B cell (primary cell): Measurements from ENCODE around the gene KLK15. TPM values are rescaled to one million over a fixed set of nuclear protein-coding genes. Genes with fewer than 3 reads are reported as not detected.

Source experiments
- ATAC-seq: fragments of 200-7000 bp; cut with Tn5 transposase; one replicate; pipeline ENCODE4 v1.10.0; 2021; ENCODE audit warnings: low read depth, mild to moderate bottlenecking, moderate number of reproducible peaks, moderate library complexity
- CTCF ChIA-PET: fragments of 350-600 bp; sonication (Branson Sonifier 250); formaldehyde crosslinking; loops from one replicate; lab custom pipeline; 2021; ENCODE audit warnings: antibody characterized with exemption, inconsistent platforms; lab: Charles Lee
- POLR2A ChIA-PET: fragments of 350-600 bp; sonication (Branson Sonifier 250); formaldehyde crosslinking; loops from one replicate; lab custom pipeline; 2021; ENCODE audit warnings: antibody characterized with exemption; lab: Charles Lee
- DNase-seq: peaks from one replicate; pipeline ENCODE4 v3.0.0; 2013
- H2AFZ ChIP-seq: 2 replicates; pipeline ENCODE4 v1.6.1; 2012; ENCODE audit warnings: mild to moderate bottlenecking, low read depth, low read length; ENCODE audit not compliant: insufficient read depth, poor library complexity, severe bottlenecking
- H3K27ac ChIP-seq, 2 donors: 1 replicate in 1 of 2; 2 replicates in 1 of 2; pipeline ENCODE4 v1.5.1; 2012 to 2013; ENCODE audit warnings: low read length in 2 of 2, mild to moderate bottlenecking in 2 of 2, moderate library complexity in 1 of 2
- H3K27me3 ChIP-seq, 4 experiments: fragments of 200-600 bp in 1 of 4; sonication (generic) in 1 of 4; replicated peaks in 1 of 4; 1 replicate in 2 of 4; 2 replicates in 2 of 4; pipeline versions ENCODE4 v1.6.1 to v1.7.0; 2013 to 2016; ENCODE audit warnings: low read length in 3 of 4, mild to moderate bottlenecking in 2 of 4, mixed read lengths in 1 of 4, moderate library complexity in 1 of 4; ENCODE audit not compliant: insufficient read depth in 4 of 4, control insufficient read depth in 3 of 4; ENCODE audit errors: control extremely low read depth in 1 of 4
- H3K36me3 ChIP-seq, 2 experiments: replicated peaks in 1 of 2; 1 replicate in 1 of 2; 2 replicates in 1 of 2; pipeline versions ENCODE4 v1.6.1 to v1.7.1; 2013; ENCODE audit warnings: low read length in 1 of 2; ENCODE audit not compliant: insufficient read depth in 2 of 2, control insufficient read depth in 1 of 2; ENCODE audit errors: control extremely low read depth in 1 of 2, extremely low read depth in 1 of 2
- H3K4me1 ChIP-seq, 2 donors: fragments of 200-600 bp in 1 of 2; sonication (generic) in 1 of 2; 1 replicate in 1 of 2; 2 replicates in 1 of 2; pipeline versions ENCODE4 v1.5.1 to v1.6.1; 2013 to 2017; ENCODE audit warnings: low read length in 2 of 2; ENCODE audit not compliant: control insufficient read depth in 2 of 2, insufficient read depth in 2 of 2
- H3K4me2 ChIP-seq: replicated peaks from 2 replicates; pipeline ENCODE3; 2012; ENCODE audit warnings: mild to moderate bottlenecking, low read depth, low read length; ENCODE audit not compliant: poor library complexity, severe bottlenecking
- H3K4me3 ChIP-seq, 5 experiments: fragments of 200-600 bp in 1 of 5; sonication (generic) in 1 of 5; 1 replicate in 3 of 5; 2 replicates in 2 of 5; pipeline versions ENCODE4 v1.5.1 to v1.7.0; 2011 to 2016; ENCODE audit warnings: low read length in 4 of 5, mild to moderate bottlenecking in 4 of 5, low read depth in 2 of 5, control low read depth in 1 of 5, moderate library complexity in 1 of 5; ENCODE audit not compliant: insufficient read depth in 1 of 5; ENCODE audit errors: control extremely low read depth in 1 of 5, extremely low read depth in 1 of 5
- H3K79me2 ChIP-seq: fragments of 200-600 bp; sonication (generic); one replicate; pipeline ENCODE4 v1.6.0; 2016; ENCODE audit warnings: low read length; ENCODE audit not compliant: control insufficient read depth, insufficient read depth
- H3K9ac ChIP-seq: fragments of 200-600 bp; sonication (generic); 2 replicates; pipeline ENCODE4 v1.6.1; 2017; ENCODE audit warnings: mild to moderate bottlenecking, low read length, moderate library complexity
- H3K9me3 ChIP-seq, 3 donors: one replicate each; pipeline versions ENCODE4 v1.6.1 to v1.7.1; 2013; ENCODE audit warnings: low read length in 2 of 3; ENCODE audit not compliant: control insufficient read depth in 2 of 3, insufficient read depth in 1 of 3; ENCODE audit errors: control extremely low read depth in 1 of 3
- H4K20me1 ChIP-seq: 2 replicates; pipeline ENCODE4 v1.6.0; 2012; ENCODE audit warnings: mild to moderate bottlenecking, low read length; ENCODE audit not compliant: insufficient read depth, control insufficient read depth, poor library complexity, severe bottlenecking
- H3K27ac Mint-ChIP-seq: one replicate; pipeline ENCODE4 v1.8.0; 2021; ENCODE audit warnings: mixed read lengths
- H3K27me3 Mint-ChIP-seq: one replicate; pipeline ENCODE4 v1.8.0; 2021; ENCODE audit warnings: mixed read lengths
- H3K4me1 Mint-ChIP-seq: one replicate; pipeline ENCODE4 v1.8.0; 2021; ENCODE audit warnings: mixed read lengths
- H3K4me3 Mint-ChIP-seq: one replicate; pipeline ENCODE4 v1.8.0; 2021; ENCODE audit warnings: mixed read lengths
- H3K9me3 Mint-ChIP-seq: one replicate; pipeline ENCODE4 v1.8.0; 2022; ENCODE audit warnings: mixed read lengths; ENCODE audit not compliant: insufficient read depth
- CTCF ChIP-seq: fragments of 200-600 bp; IDR thresholded peaks from one replicate; pipeline ENCODE4 v1.8.0; 2022; ENCODE audit warnings: antibody characterized with exemption, mild to moderate bottlenecking
- EZH2 ChIP-seq: IDR thresholded peaks from 2 replicates; pipeline ENCODE4 v1.6.1; 2012; ENCODE audit warnings: borderline replicate concordance, low read depth, mild to moderate bottlenecking, moderate library complexity, low read length; ENCODE audit not compliant: insufficient read depth, poor library complexity, severe bottlenecking
- WGBS: methylation state at CpG from one replicate; pipeline ENCODE4 v1.1.5; 2013; ENCODE audit warnings: missing lambda C conversion rate; ENCODE audit not compliant: insufficient coverage; 5-methylcytosine and 5-hydroxymethylcytosine counted together
- intact Hi-C: fragments of 100-400 bp; cut with micrococcal nuclease; formaldehyde crosslinking; loops from one replicate; pipeline ENCODE4 v1.10.0; 2022
- polyA plus RNA-seq: library from polyadenylated mRNA; depleted of rRNA; stranded (reverse); fragments of >200 nt; gene quantifications from 2 replicates; pipeline ENCODE4 v1.2.3, GENCODE V29; 2012
- small RNA-seq: library from RNA; depleted of rRNA; stranded (forward); fragments of <200 nt; gene quantifications from one replicate; pipeline ENCODE3, GENCODE V24; 2012; ENCODE audit warnings: low replicate concordance, low read depth; ENCODE audit not compliant: insufficient read length
- total RNA-seq, 2 donors: library from RNA; stranded (reverse); fragments of 120-200 nt in 1 of 2; gene quantifications; 1 replicate in 1 of 2; 2 replicates in 1 of 2; pipeline versions ENCODE4 v1.2.3 to v1.2.4, GENCODE V29; 2013 to 2022

Gene KLK15
- total and polyA plus RNA-seq, 2 donors (not counting 1 experiment from before 2014, with no cell fraction given), result 0.07 TPM; not detected in 1

DNA sequence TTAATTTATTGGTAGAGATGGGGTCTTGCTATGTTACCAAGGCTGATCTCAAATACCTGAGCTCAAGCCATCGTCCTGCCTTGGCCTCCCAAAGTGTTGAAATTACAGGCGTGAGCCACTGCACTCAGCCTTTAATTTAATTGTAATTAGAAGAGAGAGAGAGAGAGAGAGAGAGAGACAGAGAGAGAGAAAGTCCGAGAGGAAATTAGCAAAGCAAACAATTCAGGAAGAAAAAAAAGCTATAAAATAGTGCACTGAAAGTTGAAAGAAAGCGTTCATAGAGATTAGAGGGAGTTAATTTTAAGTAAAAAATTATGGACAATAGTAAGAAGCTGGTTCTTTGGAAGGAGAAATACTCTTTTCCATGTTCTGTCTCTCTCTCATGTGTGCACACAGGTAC is 56.1 kb downstream of the KLK15 start:
- H3K4me3 Mint-ChIP-seq, result no peak overlapping the region

GRCh38 chr19:50776131-50776530 is 57.2 kb downstream of the KLK15 start:
- Histone ChIP-seq H3K9me3 (peaks cover 0 to 30% (median 2%) of the 10 kb centered on the region in 3 donors), H2AFZ (no peak overlapping the region), H3K4me3 (no peak overlapping the region), H3K27ac (no peak overlapping the region), H3K4me1 (peaks cover 0 to 8% of the 10 kb centered on the region in 2 donors), H3K27me3 (peaks cover 0 to 50% (median 26%) of the 10 kb centered on the region in 4 experiments), H3K79me2 (no peaks in the 10 kb centered on the region), H3K9ac (no peak overlapping the region), H3K4me2 (no peak overlapping the region), H4K20me1 (no peaks in the 10 kb centered on the region), H3K36me3 (no peaks in the 10 kb centered on the region)
- Mint-ChIP-seq H3K4me1 (peaks cover 4% of the 10 kb centered on the region), H3K4me3 (no peak overlapping the region), H3K27ac (no peak overlapping the region), H3K27me3 (peaks cover 60% of the 10 kb centered on the region), H3K9me3 (no peaks in the 10 kb centered on the region)
- ATAC-seq (no peak), DNase-seq (no peak)
- POLR2A ChIA-PET, result no interaction called here
- CTCF ChIA-PET, result no interaction called here
- TF ChIP-seq CTCF, result no peak
- TF ChIP-seq EZH2, result no peak
- WGBS, result 81% methylated on average over 3 of the region's 5 CpGs
- intact Hi-C loops, result no loop called here

More for the DNA sequence above, 56.1 kb downstream of the KLK15 start:
- TF ChIP-seq CTCF (no peak), EZH2 (no peak)
- H3K4me2 ChIP-seq, result no peak overlapping the region
- H3K27me3 ChIP-seq, result peaks cover 0 to 59% (median 26%) of the 10 kb centered on the region in 4 experiments
- H3K36me3 ChIP-seq, result no peaks in the 10 kb centered on the region
- no peaks in the 10 kb centered on the region for H3K79me2 ChIP-seq
- H4K20me1 ChIP-seq, result no peaks in the 10 kb centered on the region
- H3K27me3 Mint-ChIP-seq, result peaks cover 60% of the 10 kb centered on the region
- WGBS, result no CpG with 5 or more reads among the region's 4 CpGs
- no peak overlapping the region for H2AFZ ChIP-seq
- no peaks in the 10 kb centered on the region for H3K9me3 Mint-ChIP-seq
- DNase-seq (no peak), ATAC-seq (no peak)
- ChIA-PET CTCF (interaction anchor here (1.0 to 1.3 kb wide), 2 partner anchors 239 to 420 kb away, joined by 3 to 6 read pairs; no protein-coding TSS in a partner anchor), POLR2A (no interaction called here)
- H3K27ac ChIP-seq, result no peak overlapping the region
- intact Hi-C loops, result no loop called here
- no peak overlapping the region for H3K27ac Mint-ChIP-seq
- no peak overlapping the region for H3K9ac ChIP-seq
- H3K4me1 ChIP-seq, result peaks cover 0 to 8% of the 10 kb centered on the region in 2 donors
- peaks cover 0 to 30% (median 2%) of the 10 kb centered on the region in 3 donors for H3K9me3 ChIP-seq
- peaks cover 4% of the 10 kb centered on the region for H3K4me1 Mint-ChIP-seq
- no peak overlapping the region for H3K4me3 ChIP-seq

Small RNA genes lying within 50 kb of the gene (small RNA-seq; reads per million reads assigned to genes)
- gene SNORD88A, result 161 reads per million, percentile 95 among the genes with 10 or more reads in this experiment
- not detected for gene SNORD88B
- gene SNORD88C, result not detected

Other genes starting within 250 kb of the KLK15 start
- gene SYT3, start 193.7 kb downstream of the KLK15 start, total RNA-seq, result 0.17 and 0.39 TPM in 2 replicates
- gene SYT3, start 193.7 kb downstream of the KLK15 start, polyA plus RNA-seq, result 0.09 TPM in 1 of 2 replicates, not detected in the other
- gene C19orf81, start 184.1 kb downstream of the KLK15 start, total RNA-seq, result not detected in 2 replicates
- 0.37 TPM in 1 of 2 replicates, not detected in the other for gene C19orf81, start 184.1 kb downstream of the KLK15 start, polyA plus RNA-seq
- gene SHANK1, start 113.8 kb downstream of the KLK15 start, total RNA-seq, result not detected in 2 replicates
- 0.03 TPM in 1 of 2 replicates, not detected in the other for gene SHANK1, start 113.8 kb downstream of the KLK15 start, polyA plus RNA-seq
- gene CLEC11A, start 110.2 kb downstream of the KLK15 start, total RNA-seq, result 0.34 and 0.52 TPM in 2 replicates
- gene CLEC11A, start 110.2 kb downstream of the KLK15 start, polyA plus RNA-seq, result 1.6 and 2.8 TPM in 2 replicates
- gene GPR32, start 63.1 kb downstream of the KLK15 start, total RNA-seq, result not detected in 2 replicates
- not detected in 2 replicates for gene GPR32, start 63.1 kb downstream of the KLK15 start, polyA plus RNA-seq
- not detected in 2 replicates for gene ACP4, start 43.2 kb downstream of the KLK15 start, total RNA-seq
- gene ACP4, start 43.2 kb downstream of the KLK15 start, polyA plus RNA-seq, result not detected in 2 replicates
- gene KLK1, start 9.8 kb downstream of the KLK15 start, total RNA-seq, result 15.2 and 16.9 TPM in 2 replicates
- gene KLK1, start 9.8 kb downstream of the KLK15 start, polyA plus RNA-seq, result 4.3 and 9.5 TPM in 2 replicates
- not detected in 2 replicates for gene KLK3, start 21.3 kb upstream of the KLK15 start, total RNA-seq
- gene KLK3, start 21.3 kb upstream of the KLK15 start, polyA plus RNA-seq, result not detected in 2 replicates
- 1.7 TPM in 2 replicates for gene KLK2, start 39.9 kb upstream of the KLK15 start, total RNA-seq
- 0.60 and 1.2 TPM in 2 replicates for gene KLK2, start 39.9 kb upstream of the KLK15 start, polyA plus RNA-seq
- gene KLK4, start 77.8 kb upstream of the KLK15 start, total RNA-seq, result 0.52 and 1.00 TPM in 2 replicates
- 0.45 TPM in 1 of 2 replicates, not detected in the other for gene KLK4, start 77.8 kb upstream of the KLK15 start, polyA plus RNA-seq
- gene KLK5, start 119.5 kb upstream of the KLK15 start, total RNA-seq, result not detected in 2 replicates
- gene KLK5, start 119.5 kb upstream of the KLK15 start, polyA plus RNA-seq, result not detected in 2 replicates
- not detected in 2 replicates for gene KLK6, start 136.0 kb upstream of the KLK15 start, total RNA-seq
- gene KLK6, start 136.0 kb upstream of the KLK15 start, polyA plus RNA-seq, result not detected in 2 replicates
- gene KLK7, start 150.3 kb upstream of the KLK15 start, total RNA-seq, result not detected in 2 replicates
- gene KLK7, start 150.3 kb upstream of the KLK15 start, polyA plus RNA-seq, result not detected in 2 replicates
- gene KLK8, start 168.0 kb upstream of the KLK15 start, total RNA-seq, result not detected in 2 replicates
- not detected in 2 replicates for gene KLK8, start 168.0 kb upstream of the KLK15 start, polyA plus RNA-seq
- not detected in 2 replicates for gene KLK10, start 186.1 kb upstream of the KLK15 start, total RNA-seq
- not detected in 2 replicates for gene KLK10, start 186.1 kb upstream of the KLK15 start, polyA plus RNA-seq
- not detected in 2 replicates for gene KLK11, start 193.0 kb upstream of the KLK15 start, total RNA-seq
- not detected in 2 replicates for gene KLK11, start 193.0 kb upstream of the KLK15 start, polyA plus RNA-seq
- not detected in 2 replicates for gene KLK12, start 201.4 kb upstream of the KLK15 start, total RNA-seq
- not detected in 2 replicates for gene KLK12, start 201.4 kb upstream of the KLK15 start, polyA plus RNA-seq
- not detected in 2 replicates for gene KLK13, start 231.5 kb upstream of the KLK15 start, total RNA-seq
- not detected in 2 replicates for gene KLK13, start 231.5 kb upstream of the KLK15 start, polyA plus RNA-seq
- gene KLK14, start 249.3 kb upstream of the KLK15 start, total RNA-seq, result 0.59 and 0.63 TPM in 2 replicates
- gene KLK14, start 249.3 kb upstream of the KLK15 start, polyA plus RNA-seq, result 0.49 and 1.5 TPM in 2 replicates